Measurements from ENCODE around the gene GAS7. TPM values are rescaled to one million over a fixed set of nuclear protein-coding genes. Genes with fewer than 3 reads are reported as not detected.

The GAS7 gene
- total RNA-seq, 1 donor from 2014 or later, result 72.7 TPM

- Mint-ChIP-seq H3K27ac (ENCODE audit: unreplicated experiment) (no peak overlapping the region), H3K9me3 (no peaks in the 10 kb centered on the region), H3K4me3 (peak overlapping the region; percentile 8), H3K4me1 (peaks cover 14% of the 10 kb centered on the region), H3K27me3 (ENCODE audit: low read depth) (peaks cover 17% of the 10 kb centered on the region), H3K36me3 (ENCODE audit: low read depth) (no peaks in the 10 kb centered on the region)
- peak; percentile 71 for DNase-seq (ENCODE audit: low read depth, low spot score)
- TF ChIP-seq CTCF (conservative IDR thresholded peaks at IDR 0.05), result peak; percentile 69
Measured at GRCh38 chr17:9959377-9959981, 238.9 kb downstream of the GAS7 start.

- no peak for TF ChIP-seq CTCF (conservative IDR thresholded peaks at IDR 0.05)
- Mint-ChIP-seq H3K4me1 (peaks cover 14% of the 10 kb centered on the region), H3K9me3 (no peaks in the 10 kb centered on the region), H3K27me3 (ENCODE audit: low read depth) (peaks cover 19% of the 10 kb centered on the region), H3K36me3 (ENCODE audit: low read depth) (peaks cover under 1% of the 10 kb centered on the region), H3K4me3 (peak overlapping the region; percentile 8), H3K27ac (ENCODE audit: unreplicated experiment) (peak overlapping the region; percentile 89)
- DNase-seq (ENCODE audit: low read depth, low spot score), result no peak
Measured at GRCh38 chr17:9958586-9959281, 239.7 kb downstream of the GAS7 start.

GRCh38 chr17:9957244-9957643 lies 241.2 kb downstream of the GAS7 start:
- no peaks in the 10 kb centered on the region for H3K9me3 Mint-ChIP-seq
- H3K4me1 Mint-ChIP-seq, result peaks cover 14% of the 10 kb centered on the region
- DNase-seq (ENCODE audit: low read depth, low spot score), result no peak
- no peak overlapping the region for H3K4me3 Mint-ChIP-seq
- H3K36me3 Mint-ChIP-seq (ENCODE audit: low read depth), result peaks cover 3% of the 10 kb centered on the region
- peaks cover 21% of the 10 kb centered on the region for H3K27me3 Mint-ChIP-seq (ENCODE audit: low read depth)
- no peak for TF ChIP-seq CTCF (conservative IDR thresholded peaks at IDR 0.05)
- H3K27ac Mint-ChIP-seq (ENCODE audit: unreplicated experiment), result no peak overlapping the region

GRCh38 chr17:9956474-9957131 lies 241.8 kb downstream of the GAS7 start:
- Mint-ChIP-seq H3K27me3 (ENCODE audit: low read depth) (peaks cover 21% of the 10 kb centered on the region), H3K36me3 (ENCODE audit: low read depth) (peaks cover 3% of the 10 kb centered on the region), H3K4me3 (no peak overlapping the region), H3K4me1 (peaks cover 14% of the 10 kb centered on the region), H3K9me3 (no peaks in the 10 kb centered on the region), H3K27ac (ENCODE audit: unreplicated experiment) (no peak overlapping the region)
- DNase-seq (ENCODE audit: low read depth, low spot score), result no peak
- no peak for TF ChIP-seq CTCF (conservative IDR thresholded peaks at IDR 0.05)

- H3K36me3 Mint-ChIP-seq (ENCODE audit: low read depth), result peaks cover 3% of the 10 kb centered on the region
- no peaks in the 10 kb centered on the region for H3K4me1 Mint-ChIP-seq
- no peak for TF ChIP-seq CTCF (conservative IDR thresholded peaks at IDR 0.05)
- H3K4me3 Mint-ChIP-seq, result no peak overlapping the region
- DNase-seq (ENCODE audit: low read depth, low spot score), result no peak
- H3K27ac Mint-ChIP-seq (ENCODE audit: unreplicated experiment), result peak overlapping the region; percentile 54
- no peaks in the 10 kb centered on the region for H3K9me3 Mint-ChIP-seq
- peaks cover 11% of the 10 kb centered on the region for H3K27me3 Mint-ChIP-seq (ENCODE audit: low read depth)
Measured at GRCh38 chr17:9953492-9953891, 244.9 kb downstream of the GAS7 start.

Data from neural crest cell (in vitro differentiated cells).